GM18870 (cell line): ENCODE results near the gene HCAR1.
"Not testable (repeated sequence)": the region's sequence is repeated elsewhere in the genome, so short reads cannot be mapped to it uniquely, and the experiment has no call there.

ENCODE experiments used
- ATAC-seq: cut with Tn5 transposase; IDR thresholded peaks from one replicate; pipeline ENCODE4 v1.9.1; 2021; ENCODE audit warnings: moderate library complexity; ENCODE audit not compliant: unreplicated experiment

The HCAR1 gene

DNA sequence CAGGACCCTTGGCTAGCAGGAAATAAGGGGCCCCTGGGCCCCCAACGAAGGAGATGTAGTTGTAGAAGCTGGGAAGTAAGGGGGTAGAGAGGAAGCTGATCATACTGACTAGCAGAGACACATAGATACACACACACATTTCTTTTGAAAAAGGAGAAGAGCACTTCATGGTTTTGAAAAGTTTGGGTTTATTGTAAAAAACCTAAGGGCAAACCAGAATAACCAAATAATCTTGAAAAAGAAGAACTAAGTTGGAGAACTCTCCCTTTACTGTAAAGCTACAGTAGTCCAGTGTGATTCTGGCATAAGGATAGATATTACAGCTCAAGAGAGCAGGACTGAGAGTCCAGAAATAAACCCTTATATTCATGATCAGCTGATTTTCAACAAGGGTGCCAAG is 8.3 kb downstream of the HCAR1 start:
- ATAC-seq = no peak

DNA sequence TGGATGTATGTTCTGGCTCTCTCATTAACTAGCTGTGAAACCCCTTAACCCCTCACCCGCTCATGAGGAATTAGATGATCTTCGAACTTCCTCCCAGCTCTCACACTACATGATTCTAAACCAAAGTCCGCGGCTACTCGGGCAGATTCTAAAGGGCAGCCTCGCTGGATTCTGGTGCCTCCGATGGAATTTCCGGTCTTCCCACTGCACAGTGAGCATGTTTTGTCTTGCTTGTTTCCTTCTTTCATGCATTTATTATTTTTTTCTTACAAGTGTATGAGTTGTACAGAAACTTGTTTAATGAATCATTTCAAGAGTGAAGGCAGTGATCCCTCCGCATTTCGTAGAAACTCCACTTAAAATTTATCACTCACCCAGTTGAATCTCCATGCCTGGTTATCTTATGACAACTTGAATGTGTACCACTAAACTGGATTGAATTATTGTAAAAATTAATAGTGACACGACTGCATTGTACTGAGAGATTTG is 9.5 kb downstream of the HCAR1 start:
- ATAC-seq = no peak

DNA sequence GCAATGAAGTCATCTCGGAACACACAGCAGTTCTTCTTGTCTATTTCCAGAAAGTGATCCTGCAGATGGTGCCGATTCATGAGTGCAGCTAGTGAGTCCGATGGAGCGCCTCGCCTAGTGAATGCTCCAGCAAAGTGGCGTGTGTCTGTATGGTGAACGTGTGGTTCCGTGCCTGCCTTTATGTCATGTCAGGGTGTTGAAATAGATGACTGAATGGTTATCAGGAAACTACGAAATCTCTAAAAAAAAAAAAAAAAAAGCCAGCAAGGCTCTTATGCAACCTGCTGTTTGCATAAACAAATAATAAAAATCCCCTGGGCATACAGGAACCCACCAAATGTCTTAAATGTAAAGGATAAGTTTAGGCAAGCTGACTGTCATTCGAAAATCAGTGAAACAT is 14.0 kb downstream of the HCAR1 start, which contains the start of gene HCAR3:
Gene HCAR3, minus strand, starts transcription at position 154 of the 400 bp plus-strand sequence. Its CDS starts 74 bp downstream, at position 80.
- ATAC-seq = not testable (repeated sequence)

DNA sequence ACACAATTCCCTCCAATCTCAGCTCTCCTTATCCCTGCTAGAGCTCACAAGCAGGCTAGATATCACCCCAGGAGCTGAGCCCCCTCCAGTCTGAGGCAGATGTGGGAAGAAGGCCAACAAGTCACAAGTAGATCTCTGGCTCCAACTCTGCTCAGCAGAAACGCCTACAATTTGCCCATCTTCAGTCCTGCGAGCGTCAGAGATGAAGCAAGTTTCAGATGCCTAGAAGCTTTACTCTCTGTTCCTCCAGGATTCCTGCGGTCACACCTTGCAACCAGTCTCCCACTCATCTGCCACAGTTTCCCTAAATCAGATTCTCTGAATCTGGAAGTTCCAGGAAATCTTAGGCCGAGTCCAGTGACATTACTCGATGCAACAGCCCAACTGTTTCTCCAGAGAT is 15.4 kb downstream of the HCAR1 start:
- ATAC-seq = not testable (repeated sequence)

DNA sequence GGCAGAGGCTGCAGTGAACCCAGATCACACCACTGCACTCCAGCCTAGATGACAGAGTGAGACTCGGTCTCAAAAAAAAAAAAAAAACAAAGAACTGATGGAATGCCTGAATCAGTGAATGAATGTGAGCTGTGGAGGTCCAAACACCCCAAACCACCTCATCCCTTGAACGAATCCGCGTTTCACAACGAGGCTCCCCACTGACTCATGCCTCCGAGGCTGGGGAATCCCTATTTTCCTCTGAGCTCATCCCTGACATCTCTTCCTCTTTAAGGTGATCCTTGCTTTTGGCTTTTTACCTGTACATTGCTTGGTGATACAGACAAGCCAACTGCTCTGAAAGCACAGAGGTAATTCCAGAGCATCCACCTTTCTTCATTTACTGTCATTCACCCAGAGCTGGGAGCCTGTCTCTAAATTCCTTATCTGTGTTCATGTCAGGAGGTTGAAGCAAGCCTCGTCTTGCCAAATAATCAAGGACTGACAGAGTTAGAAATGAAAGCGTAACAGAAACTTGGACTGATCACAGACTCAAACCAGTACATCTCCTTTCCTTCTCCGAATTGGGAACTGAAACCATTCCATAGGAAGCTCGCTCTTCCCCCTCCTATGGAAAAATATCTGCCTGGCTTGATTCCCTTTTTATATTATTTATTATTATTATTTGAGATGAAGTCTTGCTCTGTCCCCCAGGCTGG is 17.0 kb downstream of the HCAR1 start:
- not testable (repeated sequence) for ATAC-seq

DNA sequence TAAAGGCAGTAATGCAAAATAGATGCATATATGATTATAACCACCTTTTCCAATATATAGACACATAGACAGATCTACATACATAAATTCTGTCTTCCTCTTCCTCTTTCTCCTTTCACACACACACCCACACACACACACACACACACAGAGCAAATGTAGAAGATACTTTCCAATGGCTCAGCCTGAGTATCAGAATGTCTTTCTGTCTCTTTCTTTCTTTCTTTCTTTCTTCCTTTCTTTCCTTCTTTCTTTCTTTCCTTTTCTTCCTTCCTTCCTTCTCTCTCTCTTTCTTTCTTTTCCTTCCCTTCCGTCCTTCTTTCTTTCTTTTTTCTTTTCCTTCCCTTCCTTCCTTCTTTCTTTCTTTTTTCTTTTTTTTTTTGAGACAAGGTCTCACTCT is 19.4 kb downstream of the HCAR1 start:
- not testable (repeated sequence) for ATAC-seq

DNA sequence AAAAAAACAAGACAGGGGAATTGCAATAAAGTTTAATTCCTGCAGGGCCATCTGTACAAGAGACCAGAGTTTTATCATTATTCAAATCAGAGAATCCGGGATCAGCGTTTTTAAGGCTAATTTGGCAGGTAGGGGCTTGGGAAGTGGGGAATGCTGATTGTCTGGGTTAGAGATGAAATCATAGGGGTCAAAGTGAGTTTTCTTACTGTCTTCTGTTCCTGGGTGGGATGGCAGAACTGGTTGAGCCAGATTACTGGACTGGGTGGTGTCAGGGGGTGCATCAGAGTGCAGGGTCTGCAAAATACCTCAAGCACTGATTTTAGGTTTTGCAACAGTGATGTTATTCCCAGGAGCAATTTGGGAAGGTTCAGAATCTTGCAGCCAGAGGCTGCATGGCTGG is 20.3 kb downstream of the HCAR1 start:
- not testable (repeated sequence) for ATAC-seq

DNA sequence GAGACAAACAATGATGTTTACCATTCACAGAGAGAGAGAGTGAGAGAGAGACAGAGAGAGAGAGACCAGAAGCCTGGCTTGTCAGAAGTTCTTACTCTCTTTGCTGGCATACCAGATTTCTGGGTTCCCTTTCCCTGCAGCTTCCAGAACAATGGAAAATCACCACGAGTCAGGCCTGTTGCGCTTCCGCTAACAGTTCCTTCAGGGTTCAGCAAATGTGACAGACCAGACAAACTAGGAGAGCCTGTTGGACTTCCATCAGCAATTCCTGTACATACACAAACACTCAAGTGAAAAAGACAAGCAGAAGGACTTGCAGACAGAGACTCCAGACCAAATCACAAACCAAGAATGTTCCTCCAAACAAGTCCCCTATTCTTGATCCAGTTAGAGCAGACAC is 21.4 kb downstream of the HCAR1 start:
- not testable (repeated sequence) for ATAC-seq

DNA sequence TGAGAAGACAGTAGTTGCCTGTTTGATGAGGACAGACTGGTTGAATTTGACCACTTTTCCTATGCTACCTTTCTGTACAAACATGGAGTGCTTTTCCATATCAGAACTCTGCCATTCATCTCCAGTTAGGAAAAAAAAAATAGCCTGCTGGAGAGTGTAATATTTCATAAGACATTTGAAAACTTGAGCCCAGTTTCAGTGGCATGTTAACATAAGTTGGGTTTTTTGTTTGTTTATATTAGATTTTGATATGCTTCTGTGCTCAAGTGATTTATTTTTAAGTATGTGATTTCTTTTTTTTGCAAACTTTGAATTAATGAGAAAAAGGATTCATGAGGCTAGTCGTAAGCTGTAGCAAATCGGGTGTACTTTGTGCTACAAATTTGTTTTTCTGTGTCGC is 26.8 kb downstream of the HCAR1 start:
- not testable (repeated sequence) for ATAC-seq

DNA sequence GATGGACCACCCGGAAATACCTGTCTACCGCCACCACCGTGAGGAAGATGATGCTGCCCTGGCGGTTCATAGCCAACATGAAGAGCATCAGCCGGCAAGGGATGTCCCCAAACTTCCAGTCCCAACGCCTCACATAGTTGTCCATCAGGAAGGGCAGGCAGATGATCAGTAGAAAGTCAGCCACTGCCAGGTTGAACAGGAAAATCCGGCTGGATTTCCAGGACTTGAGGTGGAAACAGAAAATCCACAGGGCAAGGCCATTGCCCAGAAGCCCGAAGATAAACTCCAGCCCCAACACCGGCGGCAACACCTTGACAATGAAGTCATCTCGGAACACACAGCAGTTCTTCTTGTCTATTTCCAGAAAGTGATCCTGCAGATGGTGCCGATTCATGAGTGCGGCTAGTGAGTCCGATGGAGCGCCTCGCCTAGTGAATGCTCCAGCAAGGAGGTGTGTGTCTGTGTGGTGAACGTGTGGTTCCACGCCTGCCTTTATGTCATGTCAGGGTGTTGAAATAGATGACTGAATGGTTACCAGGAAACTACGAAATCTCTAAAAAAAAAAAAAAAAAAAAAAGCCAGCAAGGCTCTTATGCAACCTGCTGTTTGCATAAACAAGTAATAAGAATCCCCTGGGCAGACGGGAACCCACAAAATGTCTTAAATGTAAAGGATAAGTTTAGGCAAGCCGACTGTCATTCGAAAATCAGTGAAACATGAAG is 27.6 kb downstream of the HCAR1 start, which contains the start of gene HCAR2:
Gene HCAR2, minus strand, starts transcription at position 468 of the 722 bp plus-strand sequence. Its CDS starts 74 bp downstream, at position 394.
- not testable (repeated sequence) for ATAC-seq

DNA sequence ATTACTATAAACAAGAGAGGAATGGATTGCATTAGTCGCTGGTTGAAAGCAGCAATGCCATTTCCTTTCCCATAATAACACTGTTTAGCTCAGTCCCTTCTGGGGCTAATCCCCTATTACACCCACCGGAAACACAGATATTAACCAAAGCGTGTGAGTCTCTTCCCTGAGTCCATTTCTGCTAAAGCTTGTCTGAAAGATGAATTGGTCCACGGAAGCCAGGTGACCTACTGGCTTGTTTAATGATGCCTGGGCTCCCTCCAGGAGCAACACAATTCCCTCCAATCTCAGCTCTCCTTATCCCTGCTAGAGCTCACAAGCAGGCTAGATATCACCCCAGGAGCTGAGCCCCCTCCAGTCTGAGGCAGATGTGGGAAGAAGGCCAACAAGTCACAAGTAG is 29.2 kb downstream of the HCAR1 start:
- not testable (repeated sequence) for ATAC-seq

DNA sequence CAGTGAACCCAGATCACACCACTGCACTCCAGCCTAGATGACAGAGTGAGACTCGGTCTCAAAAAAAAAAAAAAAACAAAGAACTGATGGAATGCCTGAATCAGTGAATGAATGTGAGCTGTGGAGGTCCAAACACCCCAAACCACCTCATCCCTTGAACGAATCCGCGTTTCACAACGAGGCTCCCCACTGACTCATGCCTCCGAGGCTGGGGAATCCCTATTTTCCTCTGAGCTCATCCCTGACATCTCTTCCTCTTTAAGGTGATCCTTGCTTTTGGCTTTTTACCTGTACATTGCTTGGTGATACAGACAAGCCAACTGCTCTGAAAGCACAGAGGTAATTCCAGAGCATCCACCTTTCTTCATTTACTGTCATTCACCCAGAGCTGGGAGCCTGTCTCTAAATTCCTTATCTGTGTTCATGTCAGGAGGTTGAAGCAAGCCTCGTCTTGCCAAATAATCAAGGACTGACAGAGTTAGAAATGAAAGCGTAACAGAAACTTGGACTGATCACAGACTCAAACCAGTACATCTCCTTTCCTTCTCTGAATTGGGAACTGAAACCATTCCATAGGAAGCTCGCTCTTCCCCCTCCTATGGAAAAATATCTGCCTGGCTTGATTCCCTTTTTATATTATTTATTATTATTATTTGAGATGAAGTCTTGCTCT is 30.5 kb downstream of the HCAR1 start:
- not testable (repeated sequence) for ATAC-seq

DNA sequence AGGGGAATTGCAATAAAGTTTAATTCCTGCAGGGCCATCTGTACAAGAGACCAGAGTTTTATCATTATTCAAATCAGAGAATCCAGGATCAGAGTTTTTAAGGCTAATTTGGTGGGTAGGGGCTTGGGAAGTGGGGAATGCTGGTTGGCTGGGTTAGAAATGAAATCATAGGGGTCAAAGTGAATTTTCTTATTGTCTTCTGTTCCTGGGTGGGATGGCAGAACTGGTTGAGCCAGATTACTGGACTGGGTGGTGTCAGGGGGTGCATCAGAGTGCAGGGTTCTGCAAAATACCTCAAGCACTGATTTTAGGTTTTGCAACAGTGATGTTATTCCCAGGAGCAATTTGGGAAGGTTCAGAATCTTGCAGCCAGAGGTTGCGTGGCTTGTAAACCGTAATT is 33.7 kb downstream of the HCAR1 start:
- ATAC-seq = not testable (repeated sequence)

DNA sequence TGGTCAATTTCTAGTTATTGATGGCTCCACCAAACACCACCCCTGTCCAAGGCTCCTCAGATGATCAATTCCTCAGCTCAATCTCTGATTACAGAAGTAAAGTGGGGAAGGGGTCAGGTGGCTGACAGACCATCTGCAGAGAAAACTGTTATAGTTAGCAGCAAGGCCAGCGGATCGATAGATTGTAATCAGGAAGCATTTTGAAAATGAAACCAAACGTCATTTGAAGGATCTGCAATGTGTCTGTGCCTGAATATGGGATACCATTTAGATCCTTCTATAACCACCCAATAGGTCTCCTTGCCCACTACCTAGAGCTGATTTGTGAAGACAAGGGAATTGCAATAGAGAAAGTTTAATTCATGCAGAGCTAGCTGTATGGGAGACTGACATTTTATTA is 39.1 kb downstream of the HCAR1 start:
- ATAC-seq = no peak

DNA sequence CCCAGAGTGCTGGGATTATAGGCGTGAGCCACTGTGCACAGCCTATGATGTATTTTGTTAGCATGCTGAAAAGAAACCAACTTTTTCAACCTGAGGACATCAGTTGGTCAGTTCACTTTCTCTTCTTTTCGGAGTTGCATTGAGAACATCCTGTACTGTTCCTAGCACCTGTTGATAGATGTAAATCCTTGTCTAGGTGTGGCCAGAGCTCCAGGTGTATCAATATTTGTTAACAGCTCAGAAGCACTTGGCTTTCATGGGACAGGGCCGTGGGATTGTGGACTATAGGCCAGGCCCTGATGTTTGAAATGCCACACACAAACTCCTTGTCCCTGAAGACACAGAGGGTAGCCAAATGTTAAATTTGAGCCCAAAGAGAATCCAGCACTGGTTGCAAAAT is 42.4 kb downstream of the HCAR1 start:
- no peak for ATAC-seq

DNA sequence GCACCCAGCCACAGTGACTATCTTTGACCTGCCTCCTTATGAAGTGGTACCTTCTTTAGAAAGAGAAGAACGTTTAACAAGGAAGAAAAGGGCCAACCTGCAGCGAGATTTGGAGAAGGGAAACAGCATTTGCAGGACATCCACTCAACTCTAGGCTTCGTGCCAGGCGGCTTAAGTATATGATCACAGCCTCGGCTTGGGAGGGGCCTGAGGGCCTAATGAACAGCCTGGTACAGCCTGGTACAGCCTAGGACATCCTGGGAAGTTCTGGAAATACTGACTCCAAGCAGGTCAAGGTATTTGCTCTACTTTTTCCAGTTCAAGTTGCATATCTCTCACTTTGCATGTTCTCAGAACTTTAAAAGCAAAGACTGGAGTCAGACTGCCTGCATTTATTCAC is 43.6 kb downstream of the HCAR1 start:
- no peak for ATAC-seq

DNA sequence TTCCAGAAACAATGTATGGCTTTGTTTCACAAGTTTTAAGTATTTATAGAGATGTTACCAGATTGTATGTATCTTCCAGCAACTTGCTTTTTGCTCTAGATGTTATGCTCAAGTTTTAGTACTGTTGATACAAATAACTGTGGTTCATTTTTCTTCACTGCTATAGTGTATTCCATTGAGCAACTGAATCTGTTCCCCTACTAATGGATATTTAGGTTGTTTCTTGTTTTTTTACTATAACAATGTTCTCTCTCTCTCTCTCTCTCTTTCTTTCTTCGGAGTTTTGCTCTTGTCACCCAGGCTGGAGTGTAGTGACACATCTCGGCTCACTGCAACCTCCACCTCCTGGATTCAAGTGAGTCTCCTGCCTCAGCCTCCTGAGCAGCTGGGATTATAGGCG is 44.1 kb downstream of the HCAR1 start:
- ATAC-seq = no peak

DNA sequence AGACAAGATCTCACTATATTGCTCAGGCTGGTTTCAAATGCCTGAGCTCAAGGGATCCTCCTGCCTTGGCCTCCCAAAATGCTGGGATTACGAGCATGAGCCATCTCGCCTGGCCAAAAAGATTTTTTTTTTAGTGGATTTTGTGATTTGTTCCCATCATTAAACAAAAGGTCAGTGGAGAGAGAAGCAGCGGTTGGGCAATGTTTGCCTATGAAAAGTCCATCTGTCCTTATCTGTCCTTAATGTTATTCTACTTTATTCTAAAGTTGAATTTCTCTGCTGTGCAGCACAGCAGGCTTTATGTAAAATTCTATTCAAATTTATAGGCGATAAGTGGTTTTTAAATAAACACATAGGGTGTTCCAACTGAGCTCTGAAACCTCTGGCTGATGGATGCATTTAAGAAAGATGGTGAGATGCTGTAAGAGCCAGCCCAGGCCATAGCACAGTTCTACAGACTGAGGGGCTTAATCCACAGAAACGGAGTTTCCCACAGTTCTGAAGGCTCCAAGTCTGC is 46.3 kb downstream of the HCAR1 start:
- no peak for ATAC-seq

DNA sequence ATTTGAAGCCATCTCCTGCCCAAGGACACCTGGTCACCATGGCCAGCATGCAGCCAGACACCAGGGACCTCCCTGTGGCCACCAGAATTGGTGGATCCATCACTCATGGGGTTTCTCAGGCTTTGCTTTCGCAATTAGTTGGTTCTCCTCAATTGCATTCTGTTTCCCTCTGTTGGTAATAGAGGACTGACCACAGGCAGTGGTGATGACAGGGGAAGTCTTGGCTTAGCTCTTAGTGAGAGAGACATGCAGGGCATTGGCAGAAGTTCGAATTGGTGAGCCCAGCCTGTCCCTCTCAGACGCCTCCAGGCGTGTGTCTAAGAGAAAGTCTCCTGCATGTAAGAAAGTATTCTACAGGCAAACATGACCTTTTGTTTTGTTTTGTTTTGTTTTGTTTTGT is 48.8 kb downstream of the HCAR1 start:
- no peak for ATAC-seq

DNA sequence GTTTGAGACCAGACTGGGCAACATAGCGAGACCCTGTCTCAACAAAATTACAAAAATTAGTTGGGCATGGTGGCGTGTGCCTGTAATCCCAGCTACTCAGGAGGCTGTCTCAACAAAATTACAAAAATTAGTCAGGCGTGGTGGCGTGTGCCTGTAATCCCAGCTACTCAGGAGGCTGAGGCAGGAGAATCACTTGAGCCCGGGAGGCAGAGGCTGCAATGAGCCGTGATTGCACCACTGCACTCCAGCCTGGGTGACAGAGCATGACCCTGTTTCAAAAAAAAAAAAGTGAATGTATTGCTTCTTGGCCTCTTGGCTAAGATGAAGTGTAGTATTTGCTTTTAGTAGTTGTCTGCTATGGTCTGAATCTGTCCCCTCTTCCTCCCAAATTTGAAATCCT is 49.7 kb downstream of the HCAR1 start:
- not testable (repeated sequence) for ATAC-seq

DNA sequence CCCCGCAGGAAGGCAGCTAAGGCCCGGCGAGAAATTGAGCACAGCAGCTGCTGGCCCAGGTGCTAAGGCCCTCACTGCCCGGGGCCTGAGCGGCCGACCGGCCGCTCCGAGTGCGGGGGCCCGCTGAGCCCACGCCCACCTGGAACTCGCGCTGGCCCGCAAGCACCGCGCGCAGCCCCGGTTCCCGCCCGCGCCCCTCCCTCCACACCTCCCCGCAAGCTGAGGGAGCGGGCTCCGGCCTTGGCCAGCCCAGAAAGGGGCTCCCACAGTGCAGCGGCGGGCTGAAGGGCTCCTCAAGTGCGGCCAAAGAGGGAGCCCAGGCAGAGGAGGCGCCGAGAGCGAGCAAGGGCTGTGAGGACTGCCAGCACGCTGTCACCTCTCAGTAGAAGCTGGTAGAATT is 53.9 kb downstream of the HCAR1 start:
- not testable (repeated sequence) for ATAC-seq
